Kidney epithelial cell (primary cell): ENCODE measurements around the gene CDR2. TPM values are rescaled to one million over a fixed set of nuclear protein-coding genes. Genes with fewer than 3 reads are reported as not detected.

Source experiments
- DNase-seq: peaks from one replicate; pipeline ENCODE4 v3.0.0-alpha.2; 2010; ENCODE audit warnings: low read depth
- H3K27me3 ChIP-seq: 2 replicates; pipeline ENCODE4 v1.6.0; 2011; ENCODE audit warnings: low read length; ENCODE audit not compliant: control insufficient read depth, insufficient read depth
- H3K36me3 ChIP-seq: 2 replicates; pipeline ENCODE4 v1.5.1; 2011; ENCODE audit warnings: low read length; ENCODE audit not compliant: control insufficient read depth, insufficient read depth
- H3K4me3 ChIP-seq: 2 replicates; pipeline ENCODE4 v1.5.1; 2011; ENCODE audit warnings: low read depth, mild to moderate bottlenecking, control low read depth, low read length
- CTCF ChIP-seq: IDR thresholded peaks from 2 replicates; pipeline ENCODE4 v1.5.1; 2011; ENCODE audit warnings: mild to moderate bottlenecking, moderate library complexity, low read length, control low read depth, inconsistent platforms; ENCODE audit not compliant: insufficient read depth, poor library complexity, severe bottlenecking
- total RNA-seq: library from RNA; depleted of rRNA; stranded (reverse); fragments of >200 nt; gene quantifications from 2 replicates; pipeline ENCODE4 v1.2.3, GENCODE V29; 2015

The CDR2 gene
- total RNA-seq, 1 donor from 2014 or later, result 27.0 TPM

DNA sequence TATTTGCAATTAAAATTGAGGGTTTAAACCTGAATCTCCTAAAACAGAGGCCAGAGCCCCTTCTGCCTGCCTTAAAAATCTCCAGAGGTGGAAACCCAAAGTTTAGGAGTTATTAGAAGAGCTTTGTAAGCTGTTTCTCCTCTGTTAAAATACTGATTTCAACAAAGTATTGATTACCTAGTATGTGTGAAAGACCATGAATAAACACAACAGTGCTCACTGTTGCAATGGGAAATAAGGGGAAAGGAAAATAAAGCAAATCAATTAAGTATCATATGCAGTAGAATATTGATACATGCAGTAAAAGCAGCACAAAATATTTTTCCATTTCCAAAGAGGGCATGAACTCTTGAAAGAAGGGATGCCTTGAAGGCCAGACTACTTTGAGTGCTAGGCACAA, 14.7 kb downstream of the CDR2 start:
- H3K27me3 ChIP-seq, result no peaks in the 10 kb centered on the region
- no peaks in the 10 kb centered on the region for H3K36me3 ChIP-seq
- no peak for DNase-seq
- H3K4me3 ChIP-seq, result no peak overlapping the region
- TF ChIP-seq CTCF, result no peak

DNA sequence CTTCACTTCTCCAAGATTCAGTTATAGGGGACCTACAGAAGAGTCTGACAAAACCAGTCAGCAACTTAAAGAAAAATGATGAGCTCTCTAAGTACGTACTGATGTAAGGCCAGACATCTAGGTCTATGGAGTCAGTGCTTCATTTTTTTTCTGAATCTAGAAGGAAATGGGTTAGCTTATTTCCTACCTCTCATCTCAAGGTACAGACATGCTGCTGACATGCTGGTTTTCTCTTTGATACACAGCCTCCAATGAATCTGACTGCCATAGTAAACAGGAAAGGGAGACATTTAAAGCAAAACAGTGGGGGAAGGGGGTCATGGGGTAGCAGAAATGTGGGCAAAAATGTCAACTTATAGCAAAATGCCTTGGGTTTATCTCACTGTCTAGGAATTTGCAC, 16.4 kb downstream of the CDR2 start:
- TF ChIP-seq CTCF, result no peak
- H3K27me3 ChIP-seq, result no peaks in the 10 kb centered on the region
- DNase-seq, result no peak
- H3K36me3 ChIP-seq, result no peaks in the 10 kb centered on the region
- no peak overlapping the region for H3K4me3 ChIP-seq

DNA sequence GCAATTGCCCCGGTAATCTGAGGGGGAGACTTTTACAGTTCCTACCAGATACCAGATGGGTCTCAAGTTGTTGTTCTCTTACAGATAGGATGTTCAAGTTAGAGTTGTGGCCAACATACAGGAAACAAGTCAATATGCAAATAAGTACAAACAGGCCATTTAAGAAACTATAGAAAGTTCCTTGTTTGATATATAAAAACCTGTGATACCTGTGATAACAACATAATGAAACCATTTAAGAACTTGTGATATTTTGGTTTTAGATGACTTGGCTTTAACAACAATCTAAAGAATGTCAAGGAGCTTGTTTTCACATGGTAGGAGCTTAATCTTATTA, 16.8 kb downstream of the CDR2 start:
- no peak for DNase-seq
- TF ChIP-seq CTCF, result no peak
- Histone ChIP-seq H3K36me3 (no peaks in the 10 kb centered on the region), H3K4me3 (no peak overlapping the region), H3K27me3 (no peaks in the 10 kb centered on the region)

DNA sequence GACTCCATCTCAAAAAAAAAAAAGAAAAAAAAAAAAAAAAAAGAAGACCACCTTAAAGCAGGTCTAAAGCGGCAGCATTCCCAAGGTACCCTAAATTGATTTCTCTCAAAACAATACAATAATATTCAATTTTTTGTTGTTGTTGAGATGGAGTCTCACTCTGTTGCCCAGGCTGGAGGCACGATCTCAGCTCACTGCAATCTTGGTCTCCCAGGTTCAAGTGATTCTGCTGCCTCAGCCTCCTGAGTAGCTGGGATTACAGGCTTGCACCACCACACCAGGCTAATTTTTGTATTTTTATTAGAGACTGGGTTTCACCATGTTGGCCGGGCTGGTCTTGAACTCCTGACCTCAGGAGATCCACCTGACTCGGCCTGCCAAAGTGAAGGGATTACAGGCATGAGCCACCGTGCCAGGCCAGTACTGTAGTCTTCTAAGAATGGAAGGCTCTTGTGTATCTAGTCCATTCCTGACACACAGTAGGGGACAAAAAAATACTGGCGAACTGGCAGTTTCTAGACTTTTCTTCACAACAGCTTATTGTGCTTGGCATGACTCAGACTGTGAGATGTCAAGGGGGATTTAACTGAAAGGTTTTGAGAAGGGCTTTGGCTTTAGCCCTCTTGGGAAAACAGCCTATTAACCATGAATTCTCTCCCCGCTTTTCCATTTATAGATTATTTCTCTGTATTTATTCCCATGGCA, 17.3 kb downstream of the CDR2 start:
- Histone ChIP-seq H3K36me3 (no peaks in the 10 kb centered on the region), H3K27me3 (no peaks in the 10 kb centered on the region), H3K4me3 (no peak overlapping the region)
- no peak for DNase-seq
- TF ChIP-seq CTCF, result no peak

DNA sequence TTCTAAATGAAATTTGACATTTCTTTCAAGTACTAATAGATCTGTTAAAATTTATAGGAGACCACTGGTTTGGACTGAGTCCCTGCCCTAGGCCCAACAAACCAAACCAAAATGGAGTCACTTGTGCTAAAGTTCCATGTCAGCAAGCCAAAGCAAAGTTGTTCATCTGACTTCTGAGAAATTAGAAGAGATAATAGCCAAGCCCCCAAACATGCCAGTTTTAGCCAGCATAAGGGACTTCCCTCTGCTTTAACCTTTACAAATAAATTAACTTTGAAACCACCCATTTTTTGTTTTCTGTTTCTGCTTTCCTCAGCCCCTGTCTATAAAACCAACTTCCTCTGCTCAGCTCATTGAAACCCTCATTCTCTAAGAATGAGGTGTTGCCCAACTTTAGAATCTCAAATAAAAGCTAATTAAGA, 18.9 kb downstream of the CDR2 start:
- no peak for TF ChIP-seq CTCF
- Histone ChIP-seq H3K36me3 (peaks cover 2% of the 10 kb centered on the region), H3K4me3 (no peak overlapping the region), H3K27me3 (no peaks in the 10 kb centered on the region)
- DNase-seq, result no peak

- DNase-seq, result peak; percentile 65
- no peak for TF ChIP-seq CTCF
- H3K4me3 ChIP-seq, result no peak overlapping the region
- H3K36me3 ChIP-seq, result peaks cover 2% of the 10 kb centered on the region
- H3K27me3 ChIP-seq, result no peaks in the 10 kb centered on the region
These were observed 20.4 kb downstream of the CDR2 start for GRCh38 chr16:22353933-22354541.
